DMS 273 (cell line): ENCODE data around the gene GDPD2.

ENCODE experiments used
- DNase-seq: peaks from one replicate; lab custom pipeline; 2025; ENCODE audit not compliant: unreplicated experiment; lab: John Stamatoyannopoulos, UW

Gene GDPD2

DNA sequence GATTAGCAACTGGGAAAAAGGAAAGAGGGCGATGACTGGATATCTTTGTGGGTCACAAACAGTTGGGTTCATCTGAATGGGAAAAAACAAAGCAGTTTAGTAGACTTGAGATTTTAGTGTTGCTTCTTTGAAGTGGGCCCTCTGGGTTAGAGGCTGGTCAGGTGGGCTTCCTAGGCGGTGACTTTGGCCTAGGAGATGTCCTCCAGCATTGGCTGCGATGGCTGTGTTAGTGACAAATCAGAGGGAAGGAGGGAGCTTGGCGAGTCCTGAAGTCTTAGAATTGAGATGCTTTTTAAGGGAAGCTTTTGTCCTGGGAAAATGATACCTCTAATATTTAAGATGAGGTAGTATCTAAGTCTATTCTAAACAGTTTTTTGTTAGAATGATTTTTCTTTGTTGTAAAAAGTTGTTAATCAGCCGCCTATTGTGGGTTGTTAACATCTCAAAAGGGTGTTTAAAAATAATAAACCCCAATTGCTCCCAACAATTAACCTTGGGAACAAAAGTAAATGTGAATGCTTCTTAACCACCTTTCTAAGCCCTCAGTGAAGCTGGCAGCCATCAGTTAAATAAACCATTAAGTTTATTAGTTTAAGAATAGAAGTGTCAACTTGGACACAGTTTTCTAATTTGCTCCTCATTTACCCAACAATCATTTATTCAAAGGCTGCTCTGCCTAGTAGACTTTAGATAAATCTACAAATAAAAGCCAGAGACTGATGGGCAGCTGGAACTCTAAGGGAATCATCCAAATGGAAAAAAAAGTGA is 53.2 kb downstream of the GDPD2 start:
- DNase-seq: no peak

DNA sequence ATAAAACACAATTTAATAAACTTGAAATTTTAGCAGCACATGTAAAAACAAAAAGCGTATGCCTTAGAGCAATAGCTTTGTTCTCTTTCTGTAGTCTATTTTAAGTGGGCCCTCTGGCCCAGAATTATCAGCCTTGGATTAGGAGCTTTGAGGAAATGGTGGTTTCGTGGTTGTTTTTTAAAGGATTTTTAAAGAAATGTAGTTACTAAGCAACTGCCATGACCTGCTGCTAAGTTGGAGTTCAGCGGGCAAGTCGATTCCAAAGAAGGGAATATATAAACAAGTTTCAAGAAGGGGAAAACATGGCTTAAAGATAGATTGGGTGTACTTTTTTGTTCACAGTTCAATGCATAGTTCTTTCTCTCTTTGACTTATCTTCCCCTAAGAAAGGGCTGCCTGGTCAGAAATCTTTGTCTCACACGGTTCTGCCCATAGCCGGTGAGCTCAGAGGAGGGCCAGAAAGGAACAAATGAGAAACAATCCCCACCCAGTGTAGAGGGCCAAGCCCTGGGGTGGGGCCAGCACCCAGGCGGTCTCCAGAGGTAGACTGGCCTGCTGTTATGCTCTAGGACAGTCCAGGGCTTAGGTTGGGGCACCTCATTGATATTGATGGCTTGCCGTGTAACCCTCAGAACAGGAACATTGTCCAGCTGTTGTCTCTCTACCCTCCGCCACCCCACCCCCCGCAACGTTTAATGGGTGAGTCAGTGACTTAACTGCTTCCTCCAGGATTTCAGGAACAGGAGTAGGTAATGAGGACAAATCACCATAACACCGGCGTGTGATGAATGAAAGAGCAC is 54.0 kb downstream of the GDPD2 start:
- peak; percentile 75 for DNase-seq

GRCh38 chrX:70477734-70478075 is 54.6 kb downstream of the GDPD2 start:
- DNase-seq: no peak

DNA sequence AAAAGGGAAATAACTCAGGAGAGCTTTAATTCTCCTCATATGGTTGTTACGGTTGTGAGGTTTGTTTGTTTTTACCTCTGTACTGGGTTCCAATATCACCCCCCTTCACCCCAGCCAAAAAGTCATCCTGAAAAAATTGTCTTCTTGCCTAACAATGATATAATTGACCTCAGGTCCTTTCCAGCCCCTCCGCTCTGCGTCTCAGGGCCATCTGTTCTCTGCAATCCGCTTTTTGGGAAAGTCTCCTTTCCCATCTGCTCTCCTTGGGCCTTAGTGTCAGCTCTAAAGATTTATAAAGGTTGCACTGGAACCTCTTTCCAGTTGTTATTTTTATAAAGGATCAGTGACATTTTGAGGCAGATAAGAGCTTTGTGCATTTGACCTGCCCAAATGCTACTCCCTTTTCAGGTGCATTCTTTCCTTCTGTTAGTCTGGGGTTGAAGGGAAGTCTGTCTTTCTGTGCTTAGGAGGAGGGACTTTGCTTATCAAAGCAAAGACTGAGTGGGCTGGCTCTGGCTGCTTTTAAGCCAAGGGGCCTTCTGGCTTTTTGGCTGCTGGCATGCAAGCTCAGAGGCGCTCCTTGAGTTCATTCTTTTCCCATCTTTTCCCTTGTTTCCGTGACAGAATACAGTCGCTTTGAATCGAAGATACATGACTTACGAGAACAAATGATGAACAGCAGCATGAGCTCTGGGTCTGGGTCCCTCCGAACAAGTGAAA is 55.6 kb downstream of the GDPD2 start:
- DNase-seq: peak; percentile 82

DNA sequence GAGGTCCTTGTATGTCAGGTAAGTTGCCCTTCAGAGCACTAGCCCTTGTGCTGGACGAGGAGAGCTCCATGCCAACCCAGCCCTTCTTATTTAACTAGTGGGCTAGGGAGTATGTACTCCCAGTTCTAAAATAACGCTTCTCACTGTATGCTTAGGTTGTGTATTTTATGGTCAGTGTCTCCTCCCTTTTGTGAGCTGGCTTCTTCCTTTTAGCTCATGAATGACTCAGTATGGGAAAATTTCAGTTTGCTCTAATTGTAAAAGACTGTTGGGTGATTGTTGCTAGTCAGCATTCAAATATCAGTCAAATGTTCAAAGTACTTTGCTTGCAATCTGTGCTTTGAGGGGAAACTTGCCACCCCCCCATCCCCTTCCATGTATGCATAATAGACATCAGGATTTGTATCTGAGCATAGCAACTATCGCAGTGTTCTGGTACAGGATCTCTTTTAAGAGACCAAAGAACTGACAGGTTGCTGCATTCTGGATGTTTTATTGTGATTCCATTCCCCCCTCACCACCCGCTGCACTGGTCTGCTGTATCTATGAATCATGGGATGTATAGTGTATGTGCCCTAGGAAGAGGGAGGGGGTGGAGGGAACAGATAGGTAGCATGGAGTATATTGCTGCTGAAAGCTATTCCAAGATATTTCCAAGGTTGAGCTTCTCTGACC is 56.3 kb downstream of the GDPD2 start:
- peak; percentile 55 for DNase-seq

GRCh38 chrX:70479922-70480659 is 57.0 kb downstream of the GDPD2 start:
- peak; percentile 58 for DNase-seq

DNA sequence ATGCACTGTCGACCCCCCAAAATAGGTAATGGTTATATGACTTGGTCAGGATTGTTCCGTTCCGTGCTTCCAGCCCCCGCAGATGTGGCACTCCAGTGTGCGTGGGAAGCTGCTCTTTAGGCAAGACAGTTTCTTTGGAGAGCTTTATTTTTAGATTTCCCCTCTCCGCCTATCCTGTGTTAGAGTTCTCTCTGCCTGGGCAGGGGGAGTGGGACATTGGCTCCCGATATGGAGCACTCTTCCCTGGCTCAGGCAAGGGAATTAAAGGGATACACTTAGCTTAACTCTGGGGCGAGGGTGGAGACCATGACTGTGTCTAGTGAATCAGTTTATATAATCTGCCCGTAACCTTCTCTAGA is 57.5 kb downstream of the GDPD2 start:
- DNase-seq: peak; percentile 45

- no peak for DNase-seq
These were observed 58.6 kb downstream of the GDPD2 start for GRCh38 chrX:70481471-70482270.

DNA sequence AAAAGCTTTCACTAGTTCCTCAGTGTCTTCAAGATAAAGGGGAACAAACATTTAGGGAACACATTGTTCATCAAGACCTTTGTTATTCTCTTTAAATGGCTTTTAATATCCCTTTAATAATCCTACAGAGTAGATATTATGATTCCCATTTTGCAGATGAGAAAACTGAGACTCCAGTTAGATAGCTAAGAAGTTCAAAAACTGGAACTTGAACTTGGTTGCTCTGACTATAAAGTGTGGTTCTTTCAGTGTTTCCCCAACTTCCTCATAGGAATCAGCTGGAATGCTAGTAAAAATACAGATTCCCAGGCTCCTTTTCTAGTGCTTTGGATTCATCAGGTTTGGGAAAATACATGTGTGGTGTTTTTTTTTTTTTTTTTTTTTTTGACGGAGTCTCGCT is 59.2 kb downstream of the GDPD2 start:
- DNase-seq: no peak
